ENCODE results near the gene DDX10.
"Not testable (repeated sequence)": the region's sequence is repeated elsewhere in the genome, so short reads cannot be mapped to it uniquely, and the experiment has no call there.

- TF ChIP-seq CTCF, POLR2A (IDR thresholded peaks at IDR 0.05): not testable (repeated sequence)
Observed at GRCh38 chr11:108654100-108654499, 10.8 kb upstream of the DDX10 start.

Data from esophagus squamous epithelium (tissue), 4 donors.